Activated naive CD4-positive, alpha-beta T cell treated with anti-CD3 and anti-CD28 coated beads, Interleukin-2, amount 50 U/mL, for 24 hours (primary cell): ENCODE results near the gene PES1.
"Not testable (repeated sequence)": the region's sequence is repeated elsewhere in the genome, so short reads cannot be mapped to it uniquely, and the experiment has no call there.

Experiments used
- H3K27ac Mint-ChIP-seq: one replicate; pipeline ENCODE4 v1.8.0; 2021; ENCODE audit warnings: mild to moderate bottlenecking, mixed read lengths
- H3K27me3 Mint-ChIP-seq: one replicate; pipeline ENCODE4 v1.8.0; 2021; ENCODE audit warnings: mixed read lengths
- H3K36me3 Mint-ChIP-seq: one replicate; pipeline ENCODE4 v1.8.0; 2021; ENCODE audit warnings: mixed read lengths
- H3K4me1 Mint-ChIP-seq: one replicate; pipeline ENCODE4 v1.8.0; 2021; ENCODE audit warnings: mixed read lengths
- H3K4me3 Mint-ChIP-seq: one replicate; pipeline ENCODE4 v1.8.0; 2021; ENCODE audit warnings: mild to moderate bottlenecking, mixed read lengths
- H3K9me3 Mint-ChIP-seq: one replicate; pipeline ENCODE4 v1.8.0; 2021; ENCODE audit warnings: mixed read lengths

Gene PES1

GRCh38 chr22:30591588-30592359 is at the start of gene PES1:
TSS of gene PES1 (minus strand) at chr22:30591910. CDS start at chr22:30591833, 77 bp downstream.
- Mint-ChIP-seq H3K4me1 (peaks cover 16% of the 10 kb centered on the region), H3K27ac (no peak within 1 kb of the TSS), H3K4me3 (no peak within 1 kb of the TSS), H3K27me3 (peaks cover 3% of the 10 kb centered on the region), H3K36me3 (peaks cover 5% of the 10 kb centered on the region), H3K9me3 (no peaks in the 10 kb centered on the region)

- Mint-ChIP-seq H3K4me3 (no peak overlapping the region), H3K27ac (peak overlapping the region; percentile 41), H3K4me1 (peaks cover 39% of the 10 kb centered on the region), H3K36me3 (peaks cover 9% of the 10 kb centered on the region), H3K9me3 (no peaks in the 10 kb centered on the region), H3K27me3 (no peaks in the 10 kb centered on the region)
Observed at GRCh38 chr22:30640839-30641430, 49.2 kb upstream of the PES1 start.

GRCh38 chr22:30640361-30640760 is 48.7 kb upstream of the PES1 start:
- H3K9me3 Mint-ChIP-seq: no peaks in the 10 kb centered on the region
- H3K27me3 Mint-ChIP-seq: no peaks in the 10 kb centered on the region
- H3K27ac Mint-ChIP-seq: no peak overlapping the region
- peaks cover 40% of the 10 kb centered on the region for H3K4me1 Mint-ChIP-seq
- peaks cover 9% of the 10 kb centered on the region for H3K36me3 Mint-ChIP-seq
- no peak overlapping the region for H3K4me3 Mint-ChIP-seq

- Mint-ChIP-seq H3K36me3 (peaks cover 7% of the 10 kb centered on the region), H3K9me3 (no peaks in the 10 kb centered on the region), H3K4me3 (peak overlapping the region; percentile 92), H3K27me3 (no peaks in the 10 kb centered on the region), H3K27ac (peak overlapping the region; percentile 37), H3K4me1 (peaks cover 27% of the 10 kb centered on the region)
Observed at GRCh38 chr22:30637701-30638114, 46.0 kb upstream of the PES1 start.

- Mint-ChIP-seq H3K27ac (no peak overlapping the region), H3K36me3 (peaks cover 7% of the 10 kb centered on the region), H3K9me3 (no peaks in the 10 kb centered on the region), H3K4me1 (peaks cover 27% of the 10 kb centered on the region), H3K27me3 (no peaks in the 10 kb centered on the region), H3K4me3 (peak overlapping the region; percentile 92)
Observed at GRCh38 chr22:30636226-30637077, 44.7 kb upstream of the PES1 start.

- H3K27ac Mint-ChIP-seq: peak within 1 kb of the TSS; percentile 59
- H3K4me1 Mint-ChIP-seq: peaks cover 27% of the 10 kb centered on the region
- H3K36me3 Mint-ChIP-seq: peaks cover 7% of the 10 kb centered on the region
- no peaks in the 10 kb centered on the region for H3K9me3 Mint-ChIP-seq
- H3K27me3 Mint-ChIP-seq: no peaks in the 10 kb centered on the region
- H3K4me3 Mint-ChIP-seq: peak within 1 kb of the TSS; percentile 92
Observed at GRCh38 chr22:30635273-30636225, 43.8 kb upstream of the PES1 start, which contains the start of gene SLC35E4. TSS of gene SLC35E4 (plus strand) at chr22:30635781. CDS start at chr22:30636451, 670 bp downstream.

GRCh38 chr22:30634471-30635233 is 42.9 kb upstream of the PES1 start:
- Mint-ChIP-seq H3K27me3 (no peaks in the 10 kb centered on the region), H3K4me3 (peak overlapping the region; percentile 92), H3K27ac (peak overlapping the region; percentile 52), H3K9me3 (no peaks in the 10 kb centered on the region), H3K36me3 (peaks cover 6% of the 10 kb centered on the region), H3K4me1 (peaks cover 25% of the 10 kb centered on the region)

GRCh38 chr22:30631469-30631868 is 39.8 kb upstream of the PES1 start:
- not testable (repeated sequence) for H3K36me3 Mint-ChIP-seq, H3K4me3 Mint-ChIP-seq, H3K9me3 Mint-ChIP-seq, H3K27ac Mint-ChIP-seq, H3K27me3 Mint-ChIP-seq
- H3K4me1 Mint-ChIP-seq: peaks cover 13% of the 10 kb centered on the region

- Mint-ChIP-seq H3K9me3 (no peaks in the 10 kb centered on the region), H3K4me3 (no peak overlapping the region), H3K27me3 (no peaks in the 10 kb centered on the region), H3K4me1 (no peaks in the 10 kb centered on the region), H3K27ac (no peak overlapping the region), H3K36me3 (no peaks in the 10 kb centered on the region)
Observed at GRCh38 chr22:30628491-30628890, 36.8 kb upstream of the PES1 start.

- H3K27ac Mint-ChIP-seq: no peak overlapping the region
- no peak overlapping the region for H3K4me3 Mint-ChIP-seq
- H3K36me3 Mint-ChIP-seq: no peaks in the 10 kb centered on the region
- no peaks in the 10 kb centered on the region for H3K4me1 Mint-ChIP-seq
- no peaks in the 10 kb centered on the region for H3K27me3 Mint-ChIP-seq
- no peaks in the 10 kb centered on the region for H3K9me3 Mint-ChIP-seq
Observed at GRCh38 chr22:30627471-30627870, 35.8 kb upstream of the PES1 start.

GRCh38 chr22:30626413-30626812 is 34.7 kb upstream of the PES1 start:
- no peak overlapping the region for H3K27ac Mint-ChIP-seq
- H3K9me3 Mint-ChIP-seq: no peaks in the 10 kb centered on the region
- H3K4me1 Mint-ChIP-seq: no peaks in the 10 kb centered on the region
- no peaks in the 10 kb centered on the region for H3K27me3 Mint-ChIP-seq
- no peaks in the 10 kb centered on the region for H3K36me3 Mint-ChIP-seq
- no peak overlapping the region for H3K4me3 Mint-ChIP-seq

GRCh38 chr22:30619909-30620308 is 28.2 kb upstream of the PES1 start:
- not testable (repeated sequence) for H3K27ac Mint-ChIP-seq, H3K36me3 Mint-ChIP-seq, H3K27me3 Mint-ChIP-seq, H3K4me3 Mint-ChIP-seq, H3K9me3 Mint-ChIP-seq, H3K4me1 Mint-ChIP-seq

GRCh38 chr22:30617819-30618218 is 26.1 kb upstream of the PES1 start:
- Mint-ChIP-seq H3K36me3 (no peaks in the 10 kb centered on the region), H3K27me3 (no peaks in the 10 kb centered on the region), H3K27ac (no peak overlapping the region), H3K4me1 (no peaks in the 10 kb centered on the region), H3K9me3 (no peaks in the 10 kb centered on the region), H3K4me3 (no peak overlapping the region)

- Mint-ChIP-seq H3K9me3 (no peaks in the 10 kb centered on the region), H3K27me3 (no peaks in the 10 kb centered on the region), H3K27ac (no peak overlapping the region), H3K36me3 (no peaks in the 10 kb centered on the region), H3K4me1 (no peaks in the 10 kb centered on the region), H3K4me3 (no peak overlapping the region)
Observed at GRCh38 chr22:30615543-30615954, 23.8 kb upstream of the PES1 start.
